Fibroblast of villous mesenchyme (primary cell): Measurements from ENCODE around the gene FZD2. TPM values are rescaled to one million over a fixed set of nuclear protein-coding genes. Genes with fewer than 3 reads are reported as not detected.
A peak's percentile ranks its signal among the peaks of the same experiment; 100 is the strongest.

ENCODE experiments used
- DNase-seq: peaks from one replicate; pipeline ENCODE4 v3.0.0-alpha.2; 2010; ENCODE audit warnings: low read depth
- H3K4me3 ChIP-seq: 2 replicates; pipeline ENCODE4 v1.5.1; 2011; ENCODE audit warnings: low read depth, mild to moderate bottlenecking, low read length
- total RNA-seq: library from RNA; depleted of rRNA; stranded (reverse); fragments of >200 nt; gene quantifications from 2 replicates; pipeline ENCODE4 v1.2.3, GENCODE V29; 2012
- TF ChIP-seq, protein P1 (sequence below): IDR thresholded peaks from 2 replicates; pipeline ENCODE4 v1.5.1; 2012; ENCODE audit warnings: low read depth, mild to moderate bottlenecking, low read length; ENCODE audit not compliant: insufficient read depth

Gene FZD2
- total RNA-seq, 1 donor, result 36.3 TPM

DNA sequence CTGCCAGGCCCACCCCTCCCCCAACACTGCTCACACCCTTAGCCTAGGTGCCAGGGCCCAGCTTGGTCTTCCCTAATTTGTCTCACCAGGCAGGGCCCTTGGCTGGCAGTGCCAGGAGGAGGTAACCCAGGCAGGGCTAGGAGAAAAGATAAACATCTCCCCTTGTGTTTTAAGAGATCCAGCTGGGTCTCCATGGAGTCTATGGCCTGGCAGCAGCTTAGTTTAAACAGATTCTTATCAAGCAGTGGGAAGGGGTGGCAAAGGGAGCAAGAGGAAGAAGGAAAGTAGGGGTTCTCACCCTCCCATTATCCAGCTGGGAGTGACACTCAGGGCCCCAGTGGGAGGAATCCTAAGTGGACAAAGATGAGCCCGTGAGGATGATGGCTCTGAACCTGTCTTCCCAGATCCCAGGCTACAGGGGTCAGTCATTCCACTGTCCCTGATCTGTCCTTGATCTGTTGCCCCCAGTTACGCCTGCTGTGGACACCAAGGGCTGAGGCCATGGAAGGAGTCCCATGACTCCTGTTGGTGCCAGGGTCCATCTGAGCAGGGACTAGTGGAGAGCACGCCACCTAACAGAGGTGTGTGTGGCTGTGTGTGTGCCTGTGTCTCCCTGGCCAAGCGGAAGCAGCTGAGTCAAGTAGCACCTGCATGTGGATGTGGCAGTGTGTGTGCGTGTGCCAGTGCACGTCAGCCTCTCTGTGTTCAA is 51.6 kb downstream of the FZD2 start:
- H3K4me3 ChIP-seq, result no peak overlapping the region
- peak; percentile 19 for DNase-seq
- TF ChIP-seq, protein P1, sequence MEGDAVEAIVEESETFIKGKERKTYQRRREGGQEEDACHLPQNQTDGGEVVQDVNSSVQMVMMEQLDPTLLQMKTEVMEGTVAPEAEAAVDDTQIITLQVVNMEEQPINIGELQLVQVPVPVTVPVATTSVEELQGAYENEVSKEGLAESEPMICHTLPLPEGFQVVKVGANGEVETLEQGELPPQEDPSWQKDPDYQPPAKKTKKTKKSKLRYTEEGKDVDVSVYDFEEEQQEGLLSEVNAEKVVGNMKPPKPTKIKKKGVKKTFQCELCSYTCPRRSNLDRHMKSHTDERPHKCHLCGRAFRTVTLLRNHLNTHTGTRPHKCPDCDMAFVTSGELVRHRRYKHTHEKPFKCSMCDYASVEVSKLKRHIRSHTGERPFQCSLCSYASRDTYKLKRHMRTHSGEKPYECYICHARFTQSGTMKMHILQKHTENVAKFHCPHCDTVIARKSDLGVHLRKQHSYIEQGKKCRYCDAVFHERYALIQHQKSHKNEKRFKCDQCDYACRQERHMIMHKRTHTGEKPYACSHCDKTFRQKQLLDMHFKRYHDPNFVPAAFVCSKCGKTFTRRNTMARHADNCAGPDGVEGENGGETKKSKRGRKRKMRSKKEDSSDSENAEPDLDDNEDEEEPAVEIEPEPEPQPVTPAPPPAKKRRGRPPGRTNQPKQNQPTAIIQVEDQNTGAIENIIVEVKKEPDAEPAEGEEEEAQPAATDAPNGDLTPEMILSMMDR, result no peak

DNA sequence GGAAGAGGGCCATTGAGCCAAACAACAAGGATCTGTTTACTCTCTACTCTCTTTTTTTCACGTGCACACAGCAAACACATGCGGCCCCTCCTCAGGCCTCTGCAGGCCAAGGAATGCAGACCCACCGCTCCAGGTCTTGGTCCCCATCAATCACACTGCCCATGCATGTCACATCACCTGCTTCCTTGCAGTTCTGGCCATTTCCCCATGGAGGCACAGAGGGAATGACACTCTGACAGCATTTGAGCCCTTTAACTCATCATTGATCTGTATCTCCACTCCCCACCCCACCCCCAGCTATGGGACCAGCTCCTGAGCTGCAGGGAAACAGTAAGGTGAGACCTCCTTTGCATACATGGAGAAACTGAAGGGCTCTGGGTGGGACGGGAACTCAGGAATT is 53.0 kb downstream of the FZD2 start:
- no peak for DNase-seq
- no peak overlapping the region for H3K4me3 ChIP-seq
- TF ChIP-seq, protein P1, result no peak

Other genes starting within 250 kb of the FZD2 start
- under 0.01 TPM in 1 of 2 replicates, not detected in the other for gene RUNDC3A, start 248.9 kb upstream of the FZD2 start, total RNA-seq
- 58.9 and 61.7 TPM in 2 replicates for gene SLC25A39, start 232.7 kb upstream of the FZD2 start, total RNA-seq
- gene GRN, start 212.2 kb upstream of the FZD2 start, total RNA-seq, result 165 and 256 TPM in 2 replicates
- 0.86 and 2.6 TPM in 2 replicates for gene FAM171A2, start 193.6 kb upstream of the FZD2 start, total RNA-seq
- under 0.01 TPM in 2 replicates for gene ITGA2B, start 167.8 kb upstream of the FZD2 start, total RNA-seq
- gene GPATCH8, start 54.1 kb upstream of the FZD2 start, total RNA-seq, result 23.8 and 31.1 TPM in 2 replicates
- under 0.01 and 0.43 TPM in 2 replicates for gene MEIOC, start 99.0 kb downstream of the FZD2 start, total RNA-seq
- 32.5 and 52.2 TPM in 2 replicates for gene CCDC43, start 132.3 kb downstream of the FZD2 start, total RNA-seq
- gene DBF4B, start 151.2 kb downstream of the FZD2 start, total RNA-seq, result 4.2 and 7.8 TPM in 2 replicates
- gene ADAM11, start 201.5 kb downstream of the FZD2 start, total RNA-seq, result 0.32 and 0.43 TPM in 2 replicates